K562 (cell line): Measurements from ENCODE around the gene GPER1. TPM values are rescaled to one million over a fixed set of nuclear protein-coding genes. Genes with fewer than 3 reads are reported as not detected.

Experiments
- CREB3L1 ChIP-seq: fragments of 450-650 bp; IDR thresholded peaks from 2 replicates; pipeline ENCODE4 v1.6.1; 2014; ENCODE audit warnings: low read depth, mild to moderate bottlenecking, moderate library complexity, borderline replicate concordance
- DLX4 ChIP-seq: fragments of 250-450 bp; sonication (Bioruptor Pico); IDR thresholded peaks from 2 replicates; pipeline ENCODE4 v1.6.1; 2021; ENCODE audit warnings: mild to moderate bottlenecking
- ETV1 ChIP-seq: fragments of 450-650 bp; conservative IDR thresholded peaks from 2 replicates; pipeline ENCODE4 v1.6.1; 2016; ENCODE audit warnings: missing genetic modification characterization, control low read depth, low read depth, missing compliant biosample characterization
- FOXA1 ChIP-seq: fragments of 450-650 bp; IDR thresholded peaks from 2 replicates; pipeline ENCODE4 v1.6.1; 2016; ENCODE audit warnings: mild to moderate bottlenecking, borderline replicate concordance
- HDAC6 ChIP-seq: IDR thresholded peaks from 2 replicates; pipeline ENCODE4 v1.6.1; 2012; ENCODE audit warnings: low read depth, mild to moderate bottlenecking, control low read depth, inconsistent platforms, low read length, moderate library complexity
- MCM7 ChIP-seq, 2 experiments: fragments of 450-650 bp; IDR thresholded peaks; 2 replicates each; pipeline ENCODE4 v1.6.1; 2016 to 2018
- POLR2G ChIP-seq: fragments of 200-400 bp; formaldehyde crosslinking; IDR thresholded peaks from 2 replicates; pipeline ENCODE4 v1.6.1; 2017; ENCODE audit warnings: low read depth, mild to moderate bottlenecking, antibody characterized with exemption, low read length, moderate library complexity
- RBBP5 ChIP-seq: fragments of 200-600 bp; sonication (generic); IDR thresholded peaks from 2 replicates; pipeline ENCODE4 v1.6.1; 2012; ENCODE audit warnings: borderline replicate concordance, mild to moderate bottlenecking, low read length, control low read depth, inconsistent platforms; ENCODE audit not compliant: insufficient read depth, poor library complexity, severe bottlenecking
- RBM15 ChIP-seq: fragments of 200-400 bp; formaldehyde crosslinking; IDR thresholded peaks from 2 replicates; pipeline ENCODE4 v1.6.1; 2018; ENCODE audit warnings: mild to moderate bottlenecking, low read length, moderate library complexity; ENCODE audit not compliant: insufficient read depth
- SMARCA4 ChIP-seq: fragments of 450-650 bp; IDR thresholded peaks from 2 replicates; pipeline ENCODE4 v1.6.1; 2016
- STAG1 ChIP-seq: sonication (generic); formaldehyde crosslinking; IDR thresholded peaks from 2 replicates; pipeline ENCODE4 v1.5.0; 2020; ENCODE audit warnings: missing genetic modification reagents, borderline replicate concordance
- U2AF2 ChIP-seq: fragments of 200-400 bp; formaldehyde crosslinking; optimal IDR thresholded peaks from 2 replicates; pipeline ENCODE3; 2017; ENCODE audit warnings: low read depth, mild to moderate bottlenecking, low read length
- VEZF1 ChIP-seq: fragments of 200-800 bp; sonication (Bioruptor generic); IDR thresholded peaks from 2 replicates; pipeline ENCODE4 v1.6.1; 2017; ENCODE audit warnings: missing genetic modification characterization, missing compliant biosample characterization
- ZKSCAN3 ChIP-seq: fragments of 250-450 bp; sonication (Bioruptor Pico); IDR thresholded peaks from 2 replicates; pipeline ENCODE4 v1.4.0; 2020
- ZNF12 ChIP-seq: sonication (generic); formaldehyde crosslinking; IDR thresholded peaks from 2 replicates; pipeline ENCODE4 v1.4.0; 2020; ENCODE audit warnings: mild to moderate bottlenecking, missing genetic modification reagents
- ZNF263 ChIP-seq: sonication (generic); formaldehyde crosslinking; IDR thresholded peaks from 2 replicates; pipeline ENCODE4 v1.8.0; 2022; ENCODE audit warnings: mild to moderate bottlenecking, missing genetic modification reagents, borderline replicate concordance
- ZNF311 ChIP-seq: fragments of 250-450 bp; sonication (Bioruptor Pico); IDR thresholded peaks from 2 replicates; pipeline ENCODE4 v1.4.0; 2020; ENCODE audit warnings: mild to moderate bottlenecking, moderate library complexity
- ZNF586 ChIP-seq: fragments of 450-650 bp; formaldehyde crosslinking; conservative IDR thresholded peaks from 2 replicates; pipeline ENCODE4 v1.4.0; 2020; ENCODE audit warnings: mild to moderate bottlenecking, moderate library complexity
- ZNF740 ChIP-seq, 3 experiments: fragments of 200-800 bp in 1 of 3; sonication (Bioruptor generic) in 1 of 3; sonication (generic) in 1 of 3; formaldehyde crosslinking in 1 of 3; IDR thresholded peaks; 2 replicates each; pipeline versions ENCODE4 v1.6.1 to v1.8.0; 2016 to 2022; ENCODE audit warnings: mild to moderate bottlenecking in 2 of 3, missing compliant biosample characterization in 2 of 3, missing genetic modification characterization in 2 of 3, missing genetic modification reagents in 1 of 3
- polyA plus RNA-seq, 8 experiments: library from polyadenylated mRNA; depleted of rRNA in 4 of 8; stranded (reverse) in 5 of 8; unstranded in 3 of 8; fragments of >200 nt; fragmentation: Nextera tagmentation in 2 of 8; fragmentation: Illumina TruSeq in 1 of 8; extraction: Ambion mirVana in 2 of 8; extraction: Trizol in 1 of 8; gene quantifications; 2 replicates each; pipeline versions ENCODE4 v1.2.1 to v1.2.3, GENCODE V29; 2011 to 2014; ENCODE audit warnings: inconsistent platforms in 1 of 8, missing spikeins in 1 of 8
- total RNA-seq, 7 experiments: library from RNA; depleted of rRNA in 6 of 7; stranded (reverse); fragments of >200 nt in 6 of 7; fragmentation: Illumina TruSeq in 2 of 7; extraction: Trizol in 2 of 7; gene quantifications; 2 replicates each; pipeline versions ENCODE4 v1.2.1 to v1.2.3, GENCODE V29; 2011 to 2021; ENCODE audit warnings: low replicate concordance in 1 of 7

Gene GPER1
- total and polyA plus RNA-seq, 9 of the 15 experiments (the other 6 are each of a cell fraction or from before 2014, with no cell fraction given), result 0.04 to 0.09 (median 0.08) TPM; not detected in 6

- TF ChIP-seq ZNF263 (CRISPR knock-in tag), result peak; percentile 73; the same call in 1 of the 2 replicates
- TF ChIP-seq POLR2G, result peak; percentile 53; the same call in 1 of the 2 replicates
- no peak for TF ChIP-seq ZKSCAN3 (CRISPR knock-in tag)
- TF ChIP-seq DLX4 (CRISPR knock-in tag), result no peak
- no peak for TF ChIP-seq HDAC6
- TF ChIP-seq FOXA1, result no peak
- peak; percentile 64 for TF ChIP-seq RBBP5
- no peak for TF ChIP-seq VEZF1 (CRISPR knock-in tag)
- no peak for TF ChIP-seq ZNF586 (CRISPR knock-in tag)
- TF ChIP-seq STAG1 (CRISPR knock-in tag), result no peak
- no peak for TF ChIP-seq ZNF740 (CRISPR knock-in tag; IDR thresholded peaks at IDR 0.05)
- no peak for TF ChIP-seq ZNF740 (tag; IDR thresholded peaks at IDR 0.05)
- TF ChIP-seq MCM7 (IDR thresholded peaks at IDR 0.05), result no peak
- TF ChIP-seq CREB3L1, result 0 out of 2 replicates have a peak, but pooled peaks have one; percentile 11
- no peak for TF ChIP-seq U2AF2
- TF ChIP-seq RBM15, result no peak
- no peak for TF ChIP-seq ETV1 (tag)
- no peak for TF ChIP-seq ZNF311 (CRISPR knock-in tag)
- no peak for TF ChIP-seq ZNF12 (CRISPR knock-in tag)
- no peak for TF ChIP-seq SMARCA4
Measured at GRCh38 chr7:1137517-1138167, 49.7 kb downstream of the GPER1 start (continued).
